ENCODE data around the gene ATP8B1.

Gene ATP8B1

DNA sequence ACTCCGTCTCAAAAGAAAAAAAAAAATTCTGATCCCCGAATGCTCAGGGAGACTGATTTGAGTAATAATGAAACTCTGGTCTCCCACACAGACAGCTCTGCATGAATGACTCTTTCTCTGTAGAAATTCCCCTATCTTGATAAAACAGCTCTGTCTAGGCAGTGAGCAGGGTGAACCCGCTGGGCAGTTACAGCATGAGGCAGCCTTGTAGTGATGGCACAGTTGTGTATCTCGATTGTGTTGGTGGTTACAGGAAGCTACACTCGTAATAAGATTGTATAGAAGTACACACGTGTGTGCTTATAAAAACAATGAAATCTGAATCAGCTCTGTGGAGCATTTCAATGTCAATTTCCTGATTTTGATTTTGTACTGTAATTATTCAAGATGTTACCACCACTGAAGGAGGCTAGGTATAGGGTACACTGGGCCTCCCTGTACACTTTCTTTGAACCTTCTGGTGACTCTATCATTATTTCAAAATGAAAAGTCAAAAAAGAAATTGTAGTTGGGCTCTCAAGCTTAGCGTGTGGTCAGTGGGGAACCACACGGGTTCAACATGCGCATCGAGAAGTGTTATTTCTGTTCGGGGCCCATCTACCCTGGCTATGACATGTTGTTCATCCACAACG lies 34.9 kb upstream of the ATP8B1 start:
- no peak for TF ChIP-seq YY1 (IDR thresholded peaks at IDR 0.05; ENCODE audit: low read depth)
- no peak for TF ChIP-seq FOXM1 (IDR thresholded peaks at IDR 0.05; ENCODE audit: borderline replicate concordance, low read depth)
- TF ChIP-seq TAF1 (IDR thresholded peaks at IDR 0.05; ENCODE audit: low read depth) = no peak
- TF ChIP-seq TEAD4 (IDR thresholded peaks at IDR 0.05) = no peak
- TF ChIP-seq, protein P1, sequence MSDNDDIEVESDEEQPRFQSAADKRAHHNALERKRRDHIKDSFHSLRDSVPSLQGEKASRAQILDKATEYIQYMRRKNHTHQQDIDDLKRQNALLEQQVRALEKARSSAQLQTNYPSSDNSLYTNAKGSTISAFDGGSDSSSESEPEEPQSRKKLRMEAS (IDR thresholded peaks at IDR 0.05) = no peak
- no peak for TF ChIP-seq RAD21 (IDR thresholded peaks at IDR 0.05; ENCODE audit: low read depth)
- TF ChIP-seq, protein P2, sequence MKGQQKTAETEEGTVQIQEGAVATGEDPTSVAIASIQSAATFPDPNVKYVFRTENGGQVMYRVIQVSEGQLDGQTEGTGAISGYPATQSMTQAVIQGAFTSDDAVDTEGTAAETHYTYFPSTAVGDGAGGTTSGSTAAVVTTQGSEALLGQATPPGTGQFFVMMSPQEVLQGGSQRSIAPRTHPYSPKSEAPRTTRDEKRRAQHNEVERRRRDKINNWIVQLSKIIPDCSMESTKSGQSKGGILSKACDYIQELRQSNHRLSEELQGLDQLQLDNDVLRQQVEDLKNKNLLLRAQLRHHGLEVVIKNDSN (IDR thresholded peaks at IDR 0.05) = no peak
- TF ChIP-seq, protein P3, sequence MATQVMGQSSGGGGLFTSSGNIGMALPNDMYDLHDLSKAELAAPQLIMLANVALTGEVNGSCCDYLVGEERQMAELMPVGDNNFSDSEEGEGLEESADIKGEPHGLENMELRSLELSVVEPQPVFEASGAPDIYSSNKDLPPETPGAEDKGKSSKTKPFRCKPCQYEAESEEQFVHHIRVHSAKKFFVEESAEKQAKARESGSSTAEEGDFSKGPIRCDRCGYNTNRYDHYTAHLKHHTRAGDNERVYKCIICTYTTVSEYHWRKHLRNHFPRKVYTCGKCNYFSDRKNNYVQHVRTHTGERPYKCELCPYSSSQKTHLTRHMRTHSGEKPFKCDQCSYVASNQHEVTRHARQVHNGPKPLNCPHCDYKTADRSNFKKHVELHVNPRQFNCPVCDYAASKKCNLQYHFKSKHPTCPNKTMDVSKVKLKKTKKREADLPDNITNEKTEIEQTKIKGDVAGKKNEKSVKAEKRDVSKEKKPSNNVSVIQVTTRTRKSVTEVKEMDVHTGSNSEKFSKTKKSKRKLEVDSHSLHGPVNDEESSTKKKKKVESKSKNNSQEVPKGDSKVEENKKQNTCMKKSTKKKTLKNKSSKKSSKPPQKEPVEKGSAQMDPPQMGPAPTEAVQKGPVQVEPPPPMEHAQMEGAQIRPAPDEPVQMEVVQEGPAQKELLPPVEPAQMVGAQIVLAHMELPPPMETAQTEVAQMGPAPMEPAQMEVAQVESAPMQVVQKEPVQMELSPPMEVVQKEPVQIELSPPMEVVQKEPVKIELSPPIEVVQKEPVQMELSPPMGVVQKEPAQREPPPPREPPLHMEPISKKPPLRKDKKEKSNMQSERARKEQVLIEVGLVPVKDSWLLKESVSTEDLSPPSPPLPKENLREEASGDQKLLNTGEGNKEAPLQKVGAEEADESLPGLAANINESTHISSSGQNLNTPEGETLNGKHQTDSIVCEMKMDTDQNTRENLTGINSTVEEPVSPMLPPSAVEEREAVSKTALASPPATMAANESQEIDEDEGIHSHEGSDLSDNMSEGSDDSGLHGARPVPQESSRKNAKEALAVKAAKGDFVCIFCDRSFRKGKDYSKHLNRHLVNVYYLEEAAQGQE (IDR thresholded peaks at IDR 0.05; ENCODE audit: low read depth) = no peak
- no peak for TF ChIP-seq EGR1 (IDR thresholded peaks at IDR 0.05)
- no peak for TF ChIP-seq CREB1 (IDR thresholded peaks at IDR 0.05; ENCODE audit: low read depth)
- no peak for TF ChIP-seq NFIC (IDR thresholded peaks at IDR 0.05)
- TF ChIP-seq CEBPB (IDR thresholded peaks at IDR 0.05) = no peak
- TF ChIP-seq TCF12 (IDR thresholded peaks at IDR 0.05; ENCODE audit: low read depth) = no peak
- TF ChIP-seq ZBTB7A (IDR thresholded peaks at IDR 0.05; ENCODE audit: low read depth) = no peak
- TF ChIP-seq EP300 (IDR thresholded peaks at IDR 0.05; ENCODE audit: borderline replicate concordance) = no peak

GRCh38 chr18:57836557-57836956 lies 33.4 kb upstream of the ATP8B1 start:
- TF ChIP-seq NFIC (IDR thresholded peaks at IDR 0.05) (no peak), CEBPB (IDR thresholded peaks at IDR 0.05) (no peak), ZBTB7A (IDR thresholded peaks at IDR 0.05; ENCODE audit: low read depth) (no peak), RAD21 (IDR thresholded peaks at IDR 0.05; ENCODE audit: low read depth) (no peak), TAF1 (IDR thresholded peaks at IDR 0.05; ENCODE audit: low read depth) (no peak), TCF12 (IDR thresholded peaks at IDR 0.05; ENCODE audit: low read depth) (no peak), EGR1 (IDR thresholded peaks at IDR 0.05) (no peak), YY1 (IDR thresholded peaks at IDR 0.05; ENCODE audit: low read depth) (no peak), FOXM1 (IDR thresholded peaks at IDR 0.05; ENCODE audit: borderline replicate concordance, low read depth) (no peak), EP300 (IDR thresholded peaks at IDR 0.05; ENCODE audit: borderline replicate concordance) (no peak), CREB1 (IDR thresholded peaks at IDR 0.05; ENCODE audit: low read depth) (no peak), TEAD4 (IDR thresholded peaks at IDR 0.05) (no peak)
- TF ChIP-seq, protein P2 (IDR thresholded peaks at IDR 0.05) = no peak
- TF ChIP-seq, protein P3 (IDR thresholded peaks at IDR 0.05; ENCODE audit: low read depth) = no peak
- TF ChIP-seq, protein P1 (IDR thresholded peaks at IDR 0.05) = no peak

DNA sequence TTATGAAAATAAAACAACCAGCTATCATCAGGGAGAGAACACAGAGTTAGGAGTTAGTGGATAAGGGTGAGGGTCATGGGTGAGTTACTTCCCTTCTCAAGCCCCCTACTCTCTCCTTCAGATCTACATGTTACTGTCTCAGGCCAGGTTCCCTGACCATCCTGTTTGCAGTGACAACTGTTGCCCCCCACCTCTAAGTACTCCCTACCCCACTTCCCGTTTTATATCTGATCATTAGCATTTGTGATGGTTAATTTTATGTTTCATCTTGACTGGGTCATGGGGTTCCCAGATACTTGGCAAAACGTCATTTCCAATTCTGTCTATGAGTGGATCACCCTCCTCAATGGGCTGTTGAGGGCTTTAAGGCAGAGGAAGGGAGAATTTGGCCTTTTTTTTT lies 32.8 kb upstream of the ATP8B1 start:
- TF ChIP-seq NFIC (IDR thresholded peaks at IDR 0.05) (no peak), RAD21 (IDR thresholded peaks at IDR 0.05; ENCODE audit: low read depth) (no peak), CREB1 (IDR thresholded peaks at IDR 0.05; ENCODE audit: low read depth) (no peak), ZBTB7A (IDR thresholded peaks at IDR 0.05; ENCODE audit: low read depth) (no peak), EGR1 (IDR thresholded peaks at IDR 0.05) (no peak), TAF1 (IDR thresholded peaks at IDR 0.05; ENCODE audit: low read depth) (no peak), EP300 (IDR thresholded peaks at IDR 0.05; ENCODE audit: borderline replicate concordance) (no peak), TCF12 (IDR thresholded peaks at IDR 0.05; ENCODE audit: low read depth) (no peak), FOXM1 (IDR thresholded peaks at IDR 0.05; ENCODE audit: borderline replicate concordance, low read depth) (no peak), YY1 (IDR thresholded peaks at IDR 0.05; ENCODE audit: low read depth) (no peak)
- TF ChIP-seq, protein P1 (IDR thresholded peaks at IDR 0.05) = no peak
- TF ChIP-seq, protein P2 (IDR thresholded peaks at IDR 0.05) = no peak
- TF ChIP-seq, protein P3 (IDR thresholded peaks at IDR 0.05; ENCODE audit: low read depth) = no peak

Data from Ishikawa (cell line).